Measurements from ENCODE around the gene FAF1. TPM values are rescaled to one million over a fixed set of nuclear protein-coding genes. Genes with fewer than 3 reads are reported as not detected.

Gene FAF1
- total and polyA plus RNA-seq, 9 donors, result 23.1 to 76.0 (median 57.1) TPM

GRCh38 chr1:50419907-50420677 is 540.0 kb downstream of the FAF1 start:
- no peak for TF ChIP-seq POLR2A (IDR thresholded peaks at IDR 0.05)
- TF ChIP-seq EP300 (IDR thresholded peaks at IDR 0.05), result no peak
- no peak for TF ChIP-seq CTCF (IDR thresholded peaks at IDR 0.05)
- Histone ChIP-seq H3K27ac (no peak overlapping the region), H3K27me3 (peaks cover 19% of the 10 kb centered on the region), H3K36me3 (no peaks in the 10 kb centered on the region), H3K9me3 (no peaks in the 10 kb centered on the region), H3K4me3 (no peak overlapping the region), H3K4me1 (ENCODE audit: insufficient read depth) (peaks cover 5% of the 10 kb centered on the region)
- WGBS, 3 donors, result 9 to 12% (median 10%) methylated on average over 21 of the region's 21 CpGs
- intact Hi-C loops (cut with DNase I), result no loop called here
- no peak for DNase-seq

DNA sequence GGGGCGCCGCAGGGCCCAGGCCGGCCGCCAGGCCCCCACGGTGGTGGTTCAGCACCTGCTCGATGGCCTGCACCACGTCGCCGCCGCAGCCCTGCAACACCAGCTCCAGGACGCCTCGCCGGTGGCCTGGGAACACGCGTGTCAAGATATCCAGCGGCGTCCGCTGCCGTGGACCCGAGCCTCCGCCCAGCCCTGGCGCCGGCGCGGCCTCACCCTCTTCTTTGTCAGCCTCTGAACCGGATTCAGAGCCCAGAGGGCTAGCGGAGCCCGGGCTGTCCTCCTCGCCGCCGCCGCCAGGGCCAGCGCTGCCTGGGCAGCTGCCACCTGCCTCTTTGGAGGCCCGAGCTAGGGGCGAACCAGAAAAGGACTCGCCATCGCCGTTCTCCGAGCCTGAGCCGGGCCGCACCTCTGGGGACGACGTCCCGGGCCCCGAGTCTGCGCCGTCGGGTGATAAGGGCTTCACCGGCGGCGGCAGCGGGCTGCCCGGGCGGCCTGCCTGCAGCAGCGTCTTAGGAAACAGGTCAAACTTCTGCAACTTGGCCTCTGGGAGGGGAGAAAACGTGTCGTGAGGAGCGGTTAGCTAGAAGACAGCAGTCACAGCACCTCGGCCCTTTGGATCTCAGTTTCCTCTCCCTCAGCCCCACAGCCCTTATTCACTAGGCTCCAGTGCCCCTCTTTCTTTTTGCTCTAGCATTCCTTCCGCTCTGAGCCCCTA is 540.7 kb downstream of the FAF1 start:
- Histone ChIP-seq H3K4me3 (no peak overlapping the region), H3K4me1 (ENCODE audit: insufficient read depth) (peaks cover 5% of the 10 kb centered on the region), H3K9me3 (no peaks in the 10 kb centered on the region), H3K27ac (no peak overlapping the region), H3K27me3 (peaks cover 18% of the 10 kb centered on the region), H3K36me3 (no peaks in the 10 kb centered on the region)
- DNase-seq, result no peak
- TF ChIP-seq POLR2A (IDR thresholded peaks at IDR 0.05) (no peak), CTCF (IDR thresholded peaks at IDR 0.05) (no peak), EP300 (IDR thresholded peaks at IDR 0.05) (no peak)
- intact Hi-C loops (cut with DNase I), result no loop called here
- 2 to 5% (median 4%) methylated on average over 45 to 60 of the region's 60 CpGs for WGBS, 3 donors

DNA sequence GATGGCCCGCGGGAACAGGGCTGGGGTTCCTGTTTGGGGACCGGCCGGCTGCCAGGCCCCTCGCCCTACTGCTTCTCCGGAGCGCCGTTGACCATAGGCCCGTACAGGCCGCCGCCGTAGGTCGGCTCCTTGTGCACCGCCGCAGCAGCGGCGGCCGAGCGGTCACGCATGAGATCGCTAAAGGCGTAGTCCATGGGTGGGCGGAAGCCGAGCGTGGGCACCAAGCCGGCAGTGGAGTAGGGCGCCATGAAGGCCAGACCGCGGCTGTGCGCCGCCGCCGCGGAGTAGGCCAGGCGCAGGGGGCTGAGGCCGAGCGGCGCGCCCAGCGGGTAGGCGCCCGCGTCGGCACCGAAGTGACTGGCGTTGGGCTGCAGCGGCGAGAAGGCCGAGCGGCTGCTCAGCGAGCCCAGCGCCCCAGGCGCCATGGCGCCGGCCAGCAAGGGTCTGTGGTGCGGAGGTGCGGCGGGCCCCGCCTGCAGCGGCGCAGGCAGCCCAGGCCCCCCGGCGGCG is 541.4 kb downstream of the FAF1 start:
- no peaks in the 10 kb centered on the region for H3K9me3 ChIP-seq
- no peaks in the 10 kb centered on the region for H3K36me3 ChIP-seq
- DNase-seq, result no peak
- H3K27me3 ChIP-seq, result peaks cover 18% of the 10 kb centered on the region
- no peak overlapping the region for H3K4me3 ChIP-seq
- 1 to 4% (median 2%) methylated on average over 30 to 64 of the region's 64 CpGs for WGBS, 3 donors
- peaks cover 5% of the 10 kb centered on the region for H3K4me1 ChIP-seq (ENCODE audit: insufficient read depth)
- TF ChIP-seq POLR2A (IDR thresholded peaks at IDR 0.05) (no peak), CTCF (IDR thresholded peaks at IDR 0.05) (no peak), EP300 (IDR thresholded peaks at IDR 0.05) (no peak)
- H3K27ac ChIP-seq, result no peak overlapping the region
- intact Hi-C loops (cut with DNase I), result no loop called here

DNA sequence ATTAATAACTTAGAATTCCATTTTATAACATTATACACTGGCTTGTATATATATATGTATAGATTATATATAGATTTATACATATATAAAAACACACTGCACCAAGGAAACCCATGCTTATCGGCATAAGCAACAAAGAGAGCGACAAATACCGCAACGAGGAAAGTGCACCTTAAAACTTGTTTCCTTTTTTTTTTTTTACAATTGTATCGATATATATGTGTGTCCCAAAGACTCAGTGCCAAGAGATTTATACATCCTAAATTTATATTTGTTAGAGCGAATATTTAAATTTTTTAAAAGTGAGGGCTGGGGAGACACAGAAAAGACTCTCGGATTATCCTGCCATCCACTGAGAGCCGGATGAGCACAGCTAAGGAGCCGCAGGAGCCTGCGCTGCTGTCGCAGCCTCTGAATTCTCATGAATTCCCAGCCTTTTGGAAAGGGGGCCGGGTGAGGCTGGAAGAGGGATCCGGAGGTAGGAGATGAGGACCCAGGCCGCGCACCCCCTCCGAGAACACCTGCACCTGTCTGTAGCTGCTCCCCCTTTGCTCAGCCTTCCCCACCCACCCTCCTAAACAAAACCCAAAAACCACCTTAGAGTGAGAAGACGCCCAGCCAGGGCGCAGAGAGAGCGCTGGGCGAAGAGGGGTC is 542.0 kb downstream of the FAF1 start:
- intact Hi-C loops (cut with DNase I), result no loop called here
- WGBS, 3 donors, result 8 to 11% (median 9%) methylated on average over 20 of the region's 20 CpGs
- TF ChIP-seq EP300 (IDR thresholded peaks at IDR 0.05), result no peak
- no peak for TF ChIP-seq POLR2A (IDR thresholded peaks at IDR 0.05)
- TF ChIP-seq CTCF (IDR thresholded peaks at IDR 0.05), result no peak
- DNase-seq, result no peak
- no peaks in the 10 kb centered on the region for H3K36me3 ChIP-seq
- no peak overlapping the region for H3K27ac ChIP-seq
- no peaks in the 10 kb centered on the region for H3K9me3 ChIP-seq
- no peak overlapping the region for H3K4me3 ChIP-seq
- peaks cover 5% of the 10 kb centered on the region for H3K4me1 ChIP-seq (ENCODE audit: insufficient read depth)
- H3K27me3 ChIP-seq, result peaks cover 14% of the 10 kb centered on the region

Data from ovary (tissue), 9 donors.